H1 (cell line): ENCODE data around the gene CTF1. TPM values are rescaled to one million over a fixed set of nuclear protein-coding genes. Genes with fewer than 3 reads are reported as not detected.

ENCODE experiments used
- CTCF ChIA-PET: fragments of 300-600 bp; sonication (Branson Sonifier 250); formaldehyde crosslinking; loops from one replicate; lab custom pipeline; 2021; ENCODE audit not compliant: partially characterized antibody; lab: Charles Lee
- POLR2A ChIA-PET: fragments of 300-600 bp; sonication (Branson Sonifier 250); formaldehyde crosslinking; loops from one replicate; lab custom pipeline; 2021; ENCODE audit warnings: inconsistent platforms; ENCODE audit not compliant: partially characterized antibody; lab: Charles Lee
- DNase-seq, 2 experiments: peaks; one replicate each; pipeline versions ENCODE4 v3.0.0 to v3.0.0-alpha.2; 2010 to 2022; ENCODE audit warnings: low spot score in 2 of 2, low read depth in 1 of 2, mixed read lengths in 1 of 2
- FAIRE-seq: peaks from 2 replicates; lab custom pipeline; 2011; peaks lifted over from hg19 to GRCh38; lab: Jason Lieb, UNC
- H2AFZ ChIP-seq: 2 replicates; pipeline ENCODE4 v1.8.1; 2012; ENCODE audit warnings: low read length, inconsistent platforms
- H2AK5ac ChIP-seq: 2 replicates; pipeline ENCODE4 v1.6.1; 2013; ENCODE audit warnings: low read depth, low read length
- H2BK120ac ChIP-seq: replicated peaks from 2 replicates; pipeline ENCODE3; 2013; ENCODE audit warnings: low read depth, low read length, inconsistent platforms
- H2BK12ac ChIP-seq: 2 replicates; pipeline ENCODE4 v1.6.1; 2013; ENCODE audit warnings: low read depth, low read length
- H2BK15ac ChIP-seq: 2 replicates; pipeline ENCODE4 v1.6.1; 2013; ENCODE audit warnings: low read length
- H2BK20ac ChIP-seq: 2 replicates; pipeline ENCODE4 v1.6.1; 2013; ENCODE audit warnings: low read length
- H2BK5ac ChIP-seq: 2 replicates; pipeline ENCODE4 v1.6.1; 2013; ENCODE audit warnings: low read depth, low read length
- H3K14ac ChIP-seq: 2 replicates; pipeline ENCODE4 v1.6.1; 2013; ENCODE audit warnings: inconsistent platforms; ENCODE audit not compliant: insufficient read length
- H3K18ac ChIP-seq: 2 replicates; pipeline ENCODE4 v1.6.1; 2013; ENCODE audit warnings: low read length; ENCODE audit errors: extremely low read depth
- H3K23ac ChIP-seq: 2 replicates; pipeline ENCODE4 v1.6.1; 2013; ENCODE audit warnings: inconsistent platforms; ENCODE audit not compliant: insufficient read length
- H3K23me2 ChIP-seq: 2 replicates; pipeline ENCODE4 v1.6.1; 2013; ENCODE audit warnings: low read depth, low read length
- H3K27ac ChIP-seq: 2 replicates; pipeline ENCODE4 v1.6.1; 2011; ENCODE audit warnings: low read depth, low read length, inconsistent platforms
- H3K27me3 ChIP-seq, 4 experiments: replicated peaks in 1 of 4; 1 replicate in 1 of 4; 2 replicates in 3 of 4; pipeline versions ENCODE4 v1.6.1 to v1.8.1; 2011 to 2013; ENCODE audit warnings: low read length in 3 of 4, mild to moderate bottlenecking in 3 of 4, inconsistent platforms in 2 of 4, mixed read lengths in 2 of 4, moderate library complexity in 1 of 4; ENCODE audit not compliant: control insufficient read depth in 3 of 4, insufficient read depth in 3 of 4; ENCODE audit errors: extremely low read depth in 1 of 4
- H3K36me3 ChIP-seq, 4 experiments: 2 replicates each; pipeline versions ENCODE4 v1.6.1 to v1.8.1; 2011 to 2013; ENCODE audit warnings: mild to moderate bottlenecking in 4 of 4, low read length in 3 of 4, moderate library complexity in 2 of 4, control low read depth in 1 of 4, inconsistent platforms in 1 of 4; ENCODE audit not compliant: insufficient read depth in 4 of 4, control insufficient read depth in 2 of 4
- H3K4ac ChIP-seq: replicated peaks from 2 replicates; pipeline ENCODE3; 2013; ENCODE audit warnings: low read length, low read depth, mixed read lengths, inconsistent platforms; ENCODE audit not compliant: insufficient read length
- H3K4me1 ChIP-seq, 4 experiments: replicated peaks in 1 of 4; 1 replicate in 1 of 4; 2 replicates in 3 of 4; pipeline versions ENCODE4 v1.6.1 to v1.8.1; 2011 to 2013; ENCODE audit warnings: low read length in 3 of 4, inconsistent platforms in 2 of 4, mixed read lengths in 1 of 4; ENCODE audit not compliant: insufficient read depth in 4 of 4, control insufficient read depth in 3 of 4
- H3K4me2 ChIP-seq, 2 experiments: 2 replicates each; pipeline versions ENCODE4 v1.6.1 to v1.8.1; 2011 to 2013; ENCODE audit warnings: low read depth in 2 of 2, low read length in 2 of 2, control low read depth in 1 of 2, inconsistent platforms in 1 of 2, mild to moderate bottlenecking in 1 of 2; ENCODE audit not compliant: insufficient read depth in 1 of 2
- H3K4me3 ChIP-seq, 4 experiments: fragments of 200-600, 300-600 bp in 1 of 4; sonication (generic), shearing (Covaris generic), sonication (Bioruptor Twin) in 1 of 4; 2 replicates each; pipeline versions ENCODE4 v1.5.1 to v1.8.1; 2011 to 2016; ENCODE audit warnings: low read length in 4 of 4, low read depth in 3 of 4, control low read depth in 2 of 4, inconsistent platforms in 2 of 4, mild to moderate bottlenecking in 2 of 4, mixed read lengths in 1 of 4, moderate library complexity in 1 of 4; ENCODE audit not compliant: insufficient read depth in 2 of 4; ENCODE audit errors: extremely low read depth in 1 of 4
- H3K56ac ChIP-seq: replicated peaks from 2 replicates; pipeline ENCODE3; 2013; ENCODE audit warnings: low read depth, mild to moderate bottlenecking, mixed read lengths, low read length, inconsistent platforms; ENCODE audit not compliant: insufficient read length
- H3K79me1 ChIP-seq: 2 replicates; pipeline ENCODE4 v1.6.1; 2013; ENCODE audit warnings: low read depth, low read length, control low read depth
- H3K79me2 ChIP-seq, 2 experiments: 2 replicates each; pipeline versions ENCODE4 v1.6.1 to v1.8.1; 2012 to 2013; ENCODE audit warnings: low read length in 2 of 2, mild to moderate bottlenecking in 2 of 2, inconsistent platforms in 1 of 2; ENCODE audit not compliant: insufficient read depth in 2 of 2, control insufficient read depth in 1 of 2
- H3K9ac ChIP-seq, 4 experiments: replicated peaks in 1 of 4; 1 replicate in 1 of 4; 2 replicates in 3 of 4; pipeline versions ENCODE4 v1.6.1 to v1.8.1; 2011 to 2013; ENCODE audit warnings: low read depth in 3 of 4, low read length in 3 of 4, control low read depth in 2 of 4, mild to moderate bottlenecking in 2 of 4, moderate library complexity in 2 of 4, inconsistent platforms in 1 of 4; ENCODE audit errors: extremely low read depth in 1 of 4
- H3K9me3 ChIP-seq, 2 experiments: 2 replicates each; pipeline versions ENCODE4 v1.6.1 to v1.8.1; 2012 to 2013; ENCODE audit warnings: mild to moderate bottlenecking in 2 of 2, moderate library complexity in 2 of 2, control low read depth in 1 of 2, inconsistent platforms in 1 of 2, low read depth in 1 of 2, low read length in 1 of 2, mixed read lengths in 1 of 2; ENCODE audit not compliant: insufficient read depth in 2 of 2
- H4K20me1 ChIP-seq, 2 experiments: replicated peaks in 1 of 2; 2 replicates each; pipeline versions ENCODE3 to v1.8.1; 2011 to 2013; ENCODE audit warnings: inconsistent platforms in 2 of 2, low read length in 2 of 2, mild to moderate bottlenecking in 1 of 2; ENCODE audit not compliant: insufficient read depth in 2 of 2, control insufficient read depth in 1 of 2
- H4K5ac ChIP-seq: 2 replicates; pipeline ENCODE4 v1.6.1; 2013; ENCODE audit warnings: low read length, low read depth, mixed read lengths, inconsistent platforms; ENCODE audit not compliant: insufficient read length
- H4K8ac ChIP-seq: 2 replicates; pipeline ENCODE4 v1.8.0; 2013; ENCODE audit warnings: mild to moderate bottlenecking, moderate library complexity, low read length, inconsistent platforms; ENCODE audit not compliant: insufficient read depth; ENCODE audit errors: extremely low read depth
- H4K91ac ChIP-seq: replicated peaks from 2 replicates; pipeline ENCODE3; 2013; ENCODE audit warnings: low read length, mixed read lengths, inconsistent platforms; ENCODE audit not compliant: insufficient read length
- CTBP2 ChIP-seq: IDR thresholded peaks from 2 replicates; pipeline ENCODE4 v1.7.0; 2011; ENCODE audit warnings: borderline replicate concordance, mild to moderate bottlenecking, moderate library complexity, mixed read lengths, low read length; ENCODE audit not compliant: insufficient read depth, insufficient read length
- NANOG ChIP-seq: IDR thresholded peaks from 2 replicates; pipeline ENCODE4 v1.6.1; 2011; ENCODE audit warnings: low read length, low read depth, mild to moderate bottlenecking, inconsistent platforms; ENCODE audit not compliant: insufficient read depth, poor library complexity, severe bottlenecking
- PHF8 ChIP-seq: fragments of 200-600 bp; sonication (generic); conservative IDR thresholded peaks from 2 replicates; pipeline ENCODE4 v1.7.1; 2012; ENCODE audit warnings: low read depth, mild to moderate bottlenecking, inconsistent platforms, low read length, moderate library complexity
- POLR2A ChIP-seq, 2 experiments: IDR thresholded peaks; 1 replicate in 1 of 2; 2 replicates in 1 of 2; pipeline ENCODE4 v1.6.1; 2011; ENCODE audit warnings: low read depth in 2 of 2, low read length in 2 of 2, mild to moderate bottlenecking in 2 of 2; ENCODE audit errors: control extremely low read depth in 1 of 2
- POLR2AphosphoS5 ChIP-seq: IDR thresholded peaks from 2 replicates; pipeline ENCODE4 v1.6.1; 2011; ENCODE audit warnings: low read depth, low read length
- RAD21 ChIP-seq, 2 experiments: IDR thresholded peaks in 1 of 2; conservative IDR thresholded peaks in 1 of 2; 2 replicates each; pipeline ENCODE4 v1.6.1; 2011; ENCODE audit warnings: low read depth in 2 of 2, low read length in 2 of 2, improper control_type of control experiment in 1 of 2, inconsistent platforms in 1 of 2, mild to moderate bottlenecking in 1 of 2, moderate library complexity in 1 of 2
- RXRA ChIP-seq: IDR thresholded peaks from 2 replicates; pipeline ENCODE4 v1.6.1; 2011; ENCODE audit warnings: low read depth, mild to moderate bottlenecking, low read length, moderate library complexity; ENCODE audit not compliant: insufficient read depth
- SUZ12 ChIP-seq: fragments of 200-600 bp; sonication (generic); IDR thresholded peaks from 2 replicates; pipeline ENCODE4 v1.6.1; 2012; ENCODE audit warnings: mild to moderate bottlenecking, inconsistent platforms, low read length, moderate library complexity, mixed read lengths
- YY1 ChIP-seq: IDR thresholded peaks from 2 replicates; pipeline ENCODE4 v1.6.1; 2011; ENCODE audit warnings: low read depth, mild to moderate bottlenecking, low read length
- WGBS, 2 experiments: shearing (Covaris generic) in 1 of 2; methylation state at CpG; one replicate each; pipeline versions ENCODE4 v1.1.6 to v1.1.7; 2013 to 2015; ENCODE audit warnings: low lambda C conversion rate in 2 of 2, mixed read lengths in 2 of 2, inconsistent platforms in 1 of 2, low coverage in 1 of 2, missing lambda C conversion rate in 1 of 2; ENCODE audit not compliant: insufficient replicate concordance in 2 of 2, insufficient coverage in 1 of 2, insufficient read length in 1 of 2; ENCODE audit errors: extremely low coverage in 1 of 2, missing lambda C conversion rate in 1 of 2; 5-methylcytosine and 5-hydroxymethylcytosine counted together
- polyA plus RNA-seq, 7 experiments: library from polyadenylated mRNA; depleted of rRNA in 3 of 7; stranded (reverse) in 5 of 7; unstranded in 2 of 7; fragments of >200 nt in 5 of 7; fragments of 200-250 nt in 2 of 7; gene quantifications; 1 replicate in 5 of 7; 2 replicates in 1 of 7; 4 replicates in 1 of 7; pipeline versions ENCODE4 v1.2.1 to v1.2.3, GENCODE V29; 2011 to 2013; ENCODE audit warnings: missing spikeins in 2 of 7, mixed read lengths in 2 of 7
- total RNA-seq: library from RNA; stranded (reverse); fragmentation: NEBNext Ultra II Directional; extraction: Animal tissue kit (Norgen Biotek cat#: 25700); gene quantifications from 2 replicates; pipeline ENCODE4 v1.2.1, GENCODE V29; 2021

Gene CTF1
- total and polyA plus RNA-seq, 2 of the 8 experiments (the other 6 are each of a cell fraction or from before 2014, with no cell fraction given) = 0.97 to 3.4 TPM

- Histone ChIP-seq H3K79me1 (peaks cover under 1% of the 10 kb centered on the region; the same call in 1 of the 2 replicates), H4K91ac (peak within 1 kb of the TSS; percentile 99), H3K4me2 (peak within 1 kb of the TSS; percentile 49 to 100), H3K18ac (peak within 1 kb of the TSS; percentile 97; the same call in 1 of the 2 replicates), H3K14ac (no peak within 1 kb of the TSS), H3K36me3 (peaks cover 0 to 4% (median 0%) of the 10 kb centered on the region in 4 experiments; a peak in 2 of 8 replicates), H2BK120ac (peak within 1 kb of the TSS; percentile 94), H2AFZ (peak within 1 kb of the TSS; percentile 69; the same call in 1 of the 2 replicates), H3K4me1 (peaks cover 4 to 13% (median 12%) of the 10 kb centered on the region in 4 experiments), H3K9ac (peak within 1 kb of the TSS in 3 of 4 experiments; percentile 54 to 67 (median 63); a peak in 6 of 7 replicates), H2BK20ac (0 out of 2 replicates have a peak within 1 kb of the TSS, but pooled peaks have one; percentile 34), H3K27ac (no peak within 1 kb of the TSS; the same call in 1 of the 2 replicates), H3K4me3 (peak within 1 kb of the TSS; percentile 60 to 73 (median 67)), H3K27me3 (peaks cover 0 to 13% (median 7%) of the 10 kb centered on the region in 4 experiments; a peak in 5 of 7 replicates), H2BK12ac (peak within 1 kb of the TSS; percentile 100), H3K56ac (peak within 1 kb of the TSS; percentile 59), H3K4ac (peak within 1 kb of the TSS; percentile 97), H2BK5ac (peak within 1 kb of the TSS; percentile 97), H2AK5ac (0 out of 2 replicates have a peak within 1 kb of the TSS, but pooled peaks have one; percentile 46), H3K23ac (no peak within 1 kb of the TSS), H4K5ac (peak within 1 kb of the TSS; percentile 63), H3K9me3 (no peaks in the 10 kb centered on the region), H3K23me2 (peaks cover 15% of the 10 kb centered on the region), H2BK15ac (peak within 1 kb of the TSS; percentile 100; the same call in 1 of the 2 replicates), H4K20me1 (peaks cover 0 to 4% of the 10 kb centered on the region in 2 experiments), H4K8ac (peak within 1 kb of the TSS; percentile 93), H3K79me2 (no peaks in the 10 kb centered on the region)
- ChIA-PET CTCF (interaction anchor here (1.0 to 3.2 kb wide), 4 partner anchors 7 to 49 kb away, joined by 3 to 16 read pairs (median 4); no protein-coding TSS in a partner anchor), POLR2A (interaction anchor here (0.8 to 3.9 kb wide), 10 partner anchors 9 to 117 kb away, joined by 3 to 25 read pairs (median 4); no protein-coding TSS in a partner anchor)
- DNase-seq (peak in 1 of 2 experiments; percentile 93), FAIRE-seq (no peak)
- 2% methylated on average over 57 of the region's 97 CpGs; no CpG with 5 or more reads in 1 of the 2 experiments for WGBS, 2 experiments
- TF ChIP-seq POLR2A (IDR thresholded peaks at IDR 0.05; ENCODE audit: control extremely low read depth in 1 of 2, low read depth in 2 of 2, low read length in 2 of 2) (peak in 1 of 2 experiments; percentile 43; a peak in 2 of 3 replicates), RXRA (no peak), CTBP2 (no peak), PHF8 (peak; percentile 60), SUZ12 (0 out of 2 replicates have a peak, but pooled peaks have one; percentile 43), RAD21 (IDR thresholded peaks at IDR 0.05 in 1 of 2, conservative IDR thresholded peaks at IDR 0.05 in 1 of 2; ENCODE audit: low read depth in 2 of 2, low read length in 2 of 2) (peak in 1 of 2 experiments; percentile 45; a peak in 2 of 4 replicates), POLR2AphosphoS5 (peak; percentile 67; the same call in 1 of the 2 replicates), NANOG (no peak), YY1 (peak; percentile 9; the same call in 1 of the 2 replicates)
These were observed 2.5 kb upstream of the CTF1 start, which contains the start of gene BCL7C for GRCh38 chr16:30893744-30894539. TSS of gene BCL7C (minus strand) at chr16:30894077. CDS start at chr16:30893944, 133 bp downstream.
